GM15510 (cell line): ENCODE data around the gene C20orf173.

Experiments used
- POLR2A ChIP-seq: IDR thresholded peaks from 3 replicates; pipeline ENCODE4 v1.6.1; 2011; ENCODE audit warnings: borderline replicate concordance; ENCODE audit not compliant: insufficient read length; ENCODE audit errors: extremely low read depth

C20orf173 gene

DNA sequence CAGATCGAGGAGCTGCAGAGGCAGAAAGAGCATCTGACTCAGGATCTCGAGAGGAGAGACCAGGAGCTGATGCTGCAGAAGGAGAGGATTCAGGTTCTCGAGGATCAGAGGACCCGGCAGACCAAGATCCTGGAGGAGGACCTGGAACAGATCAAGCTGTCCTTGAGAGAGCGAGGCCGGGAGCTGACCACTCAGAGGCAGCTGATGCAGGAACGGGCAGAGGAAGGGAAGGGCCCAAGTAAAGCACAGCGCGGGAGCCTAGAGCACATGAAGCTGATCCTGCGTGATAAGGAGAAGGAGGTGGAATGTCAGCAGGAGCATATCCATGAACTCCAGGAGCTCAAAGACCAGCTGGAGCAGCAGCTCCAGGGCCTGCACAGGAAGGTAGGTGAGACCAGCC lies 26.2 kb downstream of the C20orf173 start:
- TF ChIP-seq POLR2A = no peak

DNA sequence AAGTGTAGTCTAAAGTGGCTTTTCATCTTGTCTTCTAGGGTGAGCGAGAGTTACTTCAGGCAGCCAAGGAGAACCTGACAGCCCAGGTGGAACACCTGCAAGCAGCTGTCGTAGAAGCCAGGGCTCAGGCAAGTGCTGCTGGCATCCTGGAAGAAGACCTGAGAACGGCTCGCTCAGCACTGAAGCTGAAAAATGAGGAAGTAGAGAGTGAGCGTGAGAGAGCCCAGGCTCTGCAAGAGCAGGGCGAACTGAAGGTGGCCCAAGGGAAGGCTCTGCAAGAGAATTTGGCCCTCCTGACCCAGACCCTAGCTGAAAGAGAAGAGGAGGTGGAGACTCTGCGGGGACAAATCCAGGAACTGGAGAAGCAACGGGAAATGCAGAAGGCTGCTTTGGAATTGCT lies 27.1 kb downstream of the C20orf173 start:
- TF ChIP-seq POLR2A = no peak

DNA sequence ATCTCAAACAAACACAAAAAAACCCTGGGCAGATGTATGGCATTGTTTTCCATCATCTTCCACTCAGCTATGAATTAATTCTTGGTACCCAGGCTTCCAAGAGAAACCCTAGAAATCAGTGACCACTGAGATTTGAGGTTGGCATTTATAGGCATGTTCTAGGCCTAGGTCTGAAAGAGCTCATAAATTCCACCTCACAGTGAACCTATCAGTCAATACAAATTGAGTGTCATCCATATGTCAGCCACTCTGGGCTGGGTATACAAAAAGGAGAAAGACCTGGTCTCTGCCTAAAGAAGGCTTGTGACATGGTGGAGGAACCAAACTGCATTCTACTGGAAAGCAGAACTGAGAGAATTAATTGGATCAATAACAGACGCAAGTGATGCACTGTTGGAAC lies 30.2 kb downstream of the C20orf173 start:
- TF ChIP-seq POLR2A = no peak

DNA sequence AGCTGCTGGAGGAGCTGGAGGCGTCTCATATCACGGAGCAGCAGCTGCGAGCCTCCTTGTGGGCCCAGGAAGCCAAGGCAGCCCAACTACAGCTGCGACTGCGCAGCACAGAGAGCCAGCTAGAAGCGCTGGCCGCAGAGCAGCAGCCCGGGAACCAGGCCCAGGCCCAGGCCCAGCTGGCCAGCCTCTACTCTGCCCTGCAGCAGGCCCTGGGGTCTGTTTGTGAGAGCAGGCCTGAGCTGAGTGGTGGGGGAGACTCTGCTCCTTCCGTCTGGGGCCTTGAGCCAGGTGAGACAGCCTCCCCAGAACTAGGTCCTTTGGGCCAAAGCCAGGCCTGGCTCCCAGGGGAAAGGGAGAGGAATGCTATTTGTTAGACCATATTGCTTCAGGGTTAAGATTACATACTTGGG lies 31.7 kb downstream of the C20orf173 start:
- TF ChIP-seq POLR2A = no peak

DNA sequence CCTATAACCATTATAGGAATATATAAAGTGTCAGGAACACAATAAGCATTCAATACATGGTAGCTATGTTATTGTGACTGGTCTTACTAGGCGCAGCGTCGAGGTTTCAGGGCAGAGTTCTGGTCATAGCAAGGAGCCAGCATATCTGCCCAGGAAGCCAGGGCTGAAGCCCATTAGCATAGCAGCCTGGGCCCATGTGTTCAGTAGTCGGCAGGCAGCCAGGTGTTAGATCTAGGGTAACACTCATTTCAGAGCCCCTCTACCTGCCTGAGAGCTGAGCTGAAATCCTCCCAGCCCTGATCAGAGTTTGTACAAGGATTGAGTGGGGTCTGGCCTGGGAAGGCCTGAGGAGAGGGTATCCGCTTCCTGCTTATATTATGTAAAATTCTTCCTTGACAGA lies 32.1 kb downstream of the C20orf173 start:
- TF ChIP-seq POLR2A = no peak

DNA sequence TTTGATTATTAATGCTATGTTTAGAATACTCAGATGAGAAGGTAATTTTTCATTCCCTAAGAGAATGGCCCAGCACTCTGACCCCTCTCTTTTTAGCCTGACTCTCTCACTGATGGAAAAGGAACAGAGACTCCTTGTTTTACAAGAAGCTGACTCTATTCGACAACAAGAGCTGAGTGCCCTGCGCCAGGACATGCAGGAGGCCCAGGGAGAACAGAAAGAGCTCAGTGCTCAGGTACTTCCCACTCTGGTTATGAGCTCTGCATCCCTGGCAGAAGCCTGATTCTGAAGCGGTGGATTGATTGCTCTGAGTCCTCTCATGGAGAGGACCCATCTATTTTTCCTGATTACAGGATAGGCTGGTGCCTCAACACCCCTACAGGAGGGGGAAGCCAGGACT lies 33.0 kb downstream of the C20orf173 start:
- no peak for TF ChIP-seq POLR2A

DNA sequence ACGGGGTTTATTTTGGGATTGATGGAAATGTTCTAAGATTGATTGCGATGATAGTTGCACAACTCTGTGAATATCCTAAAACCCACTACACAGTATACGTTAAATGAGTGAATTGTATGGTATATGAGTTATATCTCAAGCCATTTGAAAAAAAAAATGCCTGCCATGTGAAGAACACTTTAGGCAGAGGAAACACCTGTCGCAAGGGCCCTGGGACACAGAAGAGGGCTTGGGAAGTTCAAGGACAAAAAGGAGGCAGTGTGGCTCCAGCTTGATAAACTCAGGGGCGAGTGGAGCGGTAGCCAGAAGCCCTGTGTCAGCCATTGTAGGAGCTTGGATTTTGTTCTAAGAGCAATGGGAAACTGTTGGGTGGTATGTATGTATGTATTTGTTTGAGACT lies 37.1 kb downstream of the C20orf173 start:
- TF ChIP-seq POLR2A = no peak

DNA sequence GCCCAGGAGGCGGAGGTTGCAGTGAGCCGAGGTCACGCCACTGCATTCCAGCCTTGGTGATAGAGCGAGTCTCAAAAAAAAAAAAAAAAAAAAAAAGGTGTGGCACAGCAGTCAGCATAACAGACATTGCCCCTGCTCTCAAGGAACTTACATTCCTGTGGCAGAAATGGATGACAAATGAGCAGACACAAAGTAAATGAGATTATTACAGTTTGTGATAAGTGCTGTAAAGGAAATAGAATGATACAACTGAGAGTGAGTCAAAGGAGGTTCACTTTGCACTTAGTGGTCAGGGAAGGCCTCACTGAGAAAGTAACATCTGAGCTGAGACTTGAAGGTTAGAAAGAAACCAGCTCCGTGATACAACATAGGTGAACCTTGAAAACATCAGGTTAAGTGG lies 37.6 kb downstream of the C20orf173 start:
- no peak for TF ChIP-seq POLR2A

DNA sequence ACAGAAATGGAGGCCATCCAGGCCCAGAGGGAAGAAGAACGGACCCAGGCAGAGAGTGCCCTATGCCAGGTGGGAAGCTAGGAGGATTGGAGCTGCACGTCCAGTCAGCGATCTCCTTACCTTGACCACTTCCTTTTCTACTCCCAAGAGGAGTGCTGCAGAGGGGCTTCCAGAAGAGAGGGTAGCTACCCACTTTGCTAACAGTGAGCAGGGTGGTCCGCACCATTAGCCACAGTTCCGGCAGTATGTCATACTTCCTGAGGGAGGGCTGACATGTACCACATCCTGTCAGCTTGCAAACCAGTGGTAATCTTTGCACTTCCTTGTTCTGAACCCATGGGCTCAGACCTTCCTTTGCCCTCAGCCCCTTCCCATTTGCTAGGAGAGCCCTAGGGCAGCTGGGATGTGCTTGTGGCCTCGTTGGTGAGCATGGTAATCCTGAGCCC lies 38.7 kb downstream of the C20orf173 start:
- TF ChIP-seq POLR2A = peak; percentile 68

DNA sequence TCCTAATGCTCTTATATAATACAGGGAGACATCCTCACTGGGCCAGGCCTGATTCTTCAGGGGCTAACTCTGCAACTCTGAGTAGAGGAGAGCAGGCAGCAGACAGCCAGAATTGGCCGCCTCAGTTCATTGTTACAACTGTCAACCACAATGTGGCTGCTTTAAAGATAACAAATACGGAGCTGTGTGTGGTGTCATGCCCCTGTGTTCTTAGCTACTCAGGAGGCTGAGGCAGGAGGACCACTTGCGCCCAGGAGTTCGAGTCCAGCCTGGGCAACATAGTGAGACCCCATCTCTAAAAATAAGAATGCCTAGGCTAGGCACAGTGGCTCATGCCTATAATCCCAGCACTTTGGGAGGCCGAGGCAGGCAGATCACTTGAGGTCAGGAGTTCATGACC lies 39.7 kb downstream of the C20orf173 start:
- no peak for TF ChIP-seq POLR2A

DNA sequence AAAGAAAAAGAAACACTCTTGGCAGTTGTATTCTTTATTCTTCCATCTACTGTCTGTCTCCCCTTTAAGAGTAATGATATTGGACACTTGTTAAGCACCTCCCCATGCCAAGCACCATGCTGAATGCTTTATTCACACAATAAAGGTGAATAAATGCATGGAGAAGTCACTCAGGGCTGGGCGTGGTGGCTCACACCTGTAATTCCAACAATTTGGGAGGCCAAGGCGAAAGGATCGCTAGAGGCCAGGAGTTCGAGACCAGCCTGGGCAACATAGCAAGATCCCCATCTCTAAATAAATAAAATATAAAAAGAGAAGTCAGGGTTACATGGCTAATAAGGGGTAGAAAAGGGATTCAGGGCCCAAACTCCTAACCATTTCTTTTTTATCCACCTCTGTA lies 42.0 kb downstream of the C20orf173 start:
- no peak for TF ChIP-seq POLR2A

DNA sequence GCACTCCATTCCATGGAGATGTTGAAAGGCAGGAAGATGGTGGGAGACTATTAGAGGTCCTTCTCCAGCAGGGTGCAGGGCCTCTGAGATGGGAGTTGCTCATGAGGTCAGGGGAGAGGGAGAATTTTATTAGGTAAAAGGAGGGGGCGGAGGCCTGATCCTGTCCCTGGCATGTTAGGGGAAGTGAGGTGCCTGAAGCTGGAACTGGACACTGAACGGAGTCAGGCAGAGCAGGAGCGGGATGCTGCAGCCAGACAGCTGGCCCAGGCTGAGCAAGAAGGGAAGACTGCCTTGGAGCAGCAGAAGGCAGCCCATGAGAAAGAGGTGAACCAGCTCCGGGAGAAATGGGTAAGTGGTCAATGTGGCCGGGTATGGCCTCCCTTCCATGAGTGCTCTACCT lies 49.7 kb downstream of the C20orf173 start:
- no peak for TF ChIP-seq POLR2A

DNA sequence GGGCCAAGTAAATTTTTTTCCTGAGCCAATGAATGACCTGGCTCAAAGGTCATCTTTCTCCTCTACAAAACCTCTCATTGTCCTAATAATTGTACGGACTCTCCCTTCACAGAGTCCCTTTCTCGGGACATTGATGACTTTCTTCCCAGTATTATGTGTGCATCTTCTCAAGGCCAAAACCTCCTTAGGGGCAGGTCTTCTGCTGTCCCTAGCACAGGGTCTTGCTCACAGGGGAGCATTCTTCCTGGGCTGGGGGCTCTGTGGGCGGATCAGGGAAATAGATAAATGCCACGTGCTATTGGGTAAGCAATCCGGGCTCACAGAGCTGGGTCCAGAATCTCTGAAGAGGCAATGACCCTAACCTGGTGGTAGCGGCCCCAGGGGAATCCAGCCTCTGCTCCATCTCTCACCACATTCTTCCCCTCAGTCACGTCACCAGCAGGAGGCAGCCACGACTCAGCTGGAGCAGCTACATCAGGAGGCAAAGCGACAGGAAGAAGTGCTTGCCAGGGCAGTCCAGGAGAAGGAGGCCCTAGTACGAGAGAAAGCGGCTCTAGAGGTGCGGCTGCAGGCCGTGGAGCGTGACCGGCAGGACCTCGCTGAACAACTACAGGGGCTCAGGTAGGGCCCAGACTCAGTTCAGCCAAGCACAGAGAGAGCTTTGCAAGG lies 50.5 kb downstream of the C20orf173 start:
- TF ChIP-seq POLR2A = no peak
